HEK293 (cell line): Measurements from ENCODE around the gene CCDC40.

ENCODE experiments used
- CTCF ChIP-seq: fragments of 450-650 bp; formaldehyde crosslinking; IDR thresholded peaks from 2 replicates; pipeline ENCODE4 v1.5.1; 2016; ENCODE audit warnings: missing biosample characterization, missing genetic modification characterization
- HOXC10 ChIP-seq: sonication (generic); formaldehyde crosslinking; IDR thresholded peaks from 2 replicates; pipeline ENCODE4 v1.8.1; 2023; ENCODE audit warnings: mild to moderate bottlenecking, missing genetic modification reagents
- REST ChIP-seq: fragments of 450-650 bp; formaldehyde crosslinking; IDR thresholded peaks from 2 replicates; pipeline ENCODE4 v1.5.1; 2016; ENCODE audit warnings: missing biosample characterization, missing genetic modification characterization
- SP2 ChIP-seq: fragments of 450-650 bp; formaldehyde crosslinking; IDR thresholded peaks from 2 replicates; pipeline ENCODE4 v1.5.1; 2016; ENCODE audit warnings: missing biosample characterization, missing genetic modification characterization
- YY1 ChIP-seq: fragments of 450-650 bp; formaldehyde crosslinking; IDR thresholded peaks from 2 replicates; pipeline ENCODE4 v1.5.1; 2018; ENCODE audit warnings: missing biosample characterization, missing genetic modification characterization
- ZEB2 ChIP-seq: fragments of 450-650 bp; formaldehyde crosslinking; IDR thresholded peaks from 2 replicates; pipeline ENCODE4 v1.5.1; 2016; ENCODE audit warnings: missing biosample characterization, missing genetic modification characterization
- ZNF518A ChIP-seq: fragments of 450-650 bp; formaldehyde crosslinking; conservative IDR thresholded peaks from 2 replicates; pipeline ENCODE4 v1.5.1; 2016; ENCODE audit warnings: low read depth, missing biosample characterization, missing genetic modification characterization
- ZNF585B ChIP-seq: fragments of 450-650 bp; formaldehyde crosslinking; IDR thresholded peaks from 2 replicates; pipeline ENCODE4 v1.5.1; 2016; ENCODE audit warnings: missing biosample characterization, missing genetic modification characterization
- ZNF670 ChIP-seq: fragments of 450-650 bp; formaldehyde crosslinking; IDR thresholded peaks from 2 replicates; pipeline ENCODE4 v1.5.1; 2016; ENCODE audit warnings: missing biosample characterization, missing genetic modification characterization, low read depth
- ZNF792 ChIP-seq: fragments of 450-650 bp; formaldehyde crosslinking; IDR thresholded peaks from 2 replicates; pipeline ENCODE4 v1.5.1; 2016; ENCODE audit warnings: missing biosample characterization, missing genetic modification characterization

GRCh38 chr17:80025140-80025539 is 11.3 kb upstream of the CCDC40 start:
- no peak for TF ChIP-seq ZNF585B (tag by site-specific recombination)
- no peak for TF ChIP-seq CTCF
- no peak for TF ChIP-seq ZNF518A
- no peak for TF ChIP-seq REST (tag by site-specific recombination)
- no peak for TF ChIP-seq HOXC10 (CRISPR knock-in tag)
- TF ChIP-seq ZNF670 (tag by site-specific recombination) = no peak
- no peak for TF ChIP-seq SP2 (tag by site-specific recombination)
- no peak for TF ChIP-seq ZEB2 (tag by site-specific recombination)
- no peak for TF ChIP-seq YY1 (tag by site-specific recombination)
- TF ChIP-seq ZNF792 (tag by site-specific recombination) = no peak
